ENCODE measurements around the gene ZFHX3.

The ZFHX3 gene

DNA sequence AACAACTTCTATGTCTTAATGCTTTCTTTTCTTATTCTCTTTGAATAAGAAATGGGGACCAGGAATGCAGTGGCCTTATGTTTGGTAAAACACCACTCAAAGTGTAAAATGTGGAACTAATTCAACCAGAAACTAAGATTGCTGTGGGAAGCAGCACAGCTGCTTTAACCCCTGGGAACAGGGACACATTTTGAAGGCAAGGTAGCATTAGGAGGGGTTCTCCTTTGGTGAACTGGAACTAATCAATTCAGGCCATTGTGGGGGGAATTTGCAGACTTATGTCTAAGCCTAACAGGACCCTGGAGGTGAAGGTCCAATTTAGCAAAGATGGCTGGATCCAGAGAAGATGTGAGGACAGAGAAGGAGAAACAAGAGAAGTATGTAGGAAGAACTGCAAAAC is 256.1 kb downstream of the ZFHX3 start:
- Histone ChIP-seq H3K4me3 (IDR thresholded peaks at IDR 0.05; ENCODE audit: insufficient read depth, low read depth, low read length) (no peak overlapping the region), H2AFZ (ENCODE audit: low read depth) (no peak overlapping the region)
- TF ChIP-seq, protein P1, sequence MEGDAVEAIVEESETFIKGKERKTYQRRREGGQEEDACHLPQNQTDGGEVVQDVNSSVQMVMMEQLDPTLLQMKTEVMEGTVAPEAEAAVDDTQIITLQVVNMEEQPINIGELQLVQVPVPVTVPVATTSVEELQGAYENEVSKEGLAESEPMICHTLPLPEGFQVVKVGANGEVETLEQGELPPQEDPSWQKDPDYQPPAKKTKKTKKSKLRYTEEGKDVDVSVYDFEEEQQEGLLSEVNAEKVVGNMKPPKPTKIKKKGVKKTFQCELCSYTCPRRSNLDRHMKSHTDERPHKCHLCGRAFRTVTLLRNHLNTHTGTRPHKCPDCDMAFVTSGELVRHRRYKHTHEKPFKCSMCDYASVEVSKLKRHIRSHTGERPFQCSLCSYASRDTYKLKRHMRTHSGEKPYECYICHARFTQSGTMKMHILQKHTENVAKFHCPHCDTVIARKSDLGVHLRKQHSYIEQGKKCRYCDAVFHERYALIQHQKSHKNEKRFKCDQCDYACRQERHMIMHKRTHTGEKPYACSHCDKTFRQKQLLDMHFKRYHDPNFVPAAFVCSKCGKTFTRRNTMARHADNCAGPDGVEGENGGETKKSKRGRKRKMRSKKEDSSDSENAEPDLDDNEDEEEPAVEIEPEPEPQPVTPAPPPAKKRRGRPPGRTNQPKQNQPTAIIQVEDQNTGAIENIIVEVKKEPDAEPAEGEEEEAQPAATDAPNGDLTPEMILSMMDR (conservative IDR thresholded peaks at IDR 0.05; ENCODE audit: low read depth, low read length), result no peak

DNA sequence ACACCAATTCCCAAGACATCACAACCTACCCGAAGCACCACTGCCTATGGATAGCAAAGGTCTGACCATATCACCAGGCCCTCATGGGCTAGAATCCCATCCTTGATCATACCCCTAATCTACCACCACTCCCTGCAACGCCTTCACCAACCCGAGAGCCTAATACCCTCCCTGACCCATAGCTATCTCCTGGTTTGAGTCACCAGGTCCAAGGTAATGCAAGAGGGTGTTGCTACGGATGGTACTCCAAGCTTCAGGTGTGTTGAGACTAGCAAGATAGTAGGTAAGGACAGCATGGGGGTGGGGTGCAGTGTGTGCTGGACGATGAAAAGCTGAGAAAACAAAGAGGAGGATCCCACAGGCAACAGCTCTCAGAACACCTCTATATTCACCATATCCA is 258.0 kb downstream of the ZFHX3 start:
- Histone ChIP-seq H3K36me3 (ENCODE audit: insufficient read depth) (no peaks in the 10 kb centered on the region), H3K9ac (no peak overlapping the region), H3K4me2 (no peak overlapping the region), H3K79me2 (ENCODE audit: insufficient read depth, low read depth) (no peaks in the 10 kb centered on the region), H3K27me3 (ENCODE audit: insufficient read depth, low read depth) (no peaks in the 10 kb centered on the region), H4K20me1 (ENCODE audit: insufficient read depth) (no peaks in the 10 kb centered on the region), H2AFZ (ENCODE audit: low read depth) (no peak overlapping the region), H3K4me1 (ENCODE audit: low read depth, poor library complexity, severe bottlenecking) (peaks cover 21% of the 10 kb centered on the region), H3K4me3 (IDR thresholded peaks at IDR 0.05; ENCODE audit: insufficient read depth, low read depth, low read length) (no peak overlapping the region), H3K27ac (no peak overlapping the region)
- TF ChIP-seq, protein P1 (conservative IDR thresholded peaks at IDR 0.05; ENCODE audit: low read depth, low read length), result no peak

More for the DNA sequence above, 256.1 kb downstream of the ZFHX3 start:
- Histone ChIP-seq H3K27me3 (ENCODE audit: insufficient read depth, low read depth) (no peaks in the 10 kb centered on the region), H3K9ac (no peak overlapping the region), H4K20me1 (ENCODE audit: insufficient read depth) (no peaks in the 10 kb centered on the region), H3K4me2 (no peak overlapping the region), H3K4me1 (ENCODE audit: low read depth, poor library complexity, severe bottlenecking) (peaks cover 10% of the 10 kb centered on the region), H3K36me3 (ENCODE audit: insufficient read depth) (no peaks in the 10 kb centered on the region), H3K79me2 (ENCODE audit: insufficient read depth, low read depth) (no peaks in the 10 kb centered on the region), H3K27ac (no peak overlapping the region)

DNA sequence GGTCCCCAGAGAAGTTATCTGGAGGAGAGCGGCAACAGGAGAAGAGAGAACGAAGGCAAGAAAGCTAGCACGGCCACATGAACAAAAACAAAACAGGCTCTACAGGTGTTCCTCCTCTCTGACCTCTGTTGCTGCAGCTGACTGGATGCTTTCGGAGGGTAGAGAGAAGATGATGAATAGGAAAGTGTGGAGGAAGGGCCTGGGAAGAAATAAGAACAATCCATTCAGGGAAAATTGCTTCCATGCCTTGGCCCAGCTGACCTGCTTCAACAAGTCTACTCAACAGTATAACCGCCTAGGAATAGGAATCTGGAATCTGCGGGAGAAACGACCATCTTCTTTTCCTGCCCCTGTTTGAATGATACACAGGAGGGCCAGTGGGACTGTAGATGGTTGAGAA is 258.5 kb downstream of the ZFHX3 start:
- no peak overlapping the region for H3K4me3 ChIP-seq (IDR thresholded peaks at IDR 0.05; ENCODE audit: insufficient read depth, low read depth, low read length)
- H3K79me2 ChIP-seq (ENCODE audit: insufficient read depth, low read depth), result no peaks in the 10 kb centered on the region
- H3K27me3 ChIP-seq (ENCODE audit: insufficient read depth, low read depth), result no peaks in the 10 kb centered on the region
- H3K4me2 ChIP-seq, result no peak overlapping the region
- no peak overlapping the region for H2AFZ ChIP-seq (ENCODE audit: low read depth)
- TF ChIP-seq, protein P1 (conservative IDR thresholded peaks at IDR 0.05; ENCODE audit: low read depth, low read length), result no peak
- no peak overlapping the region for H3K9ac ChIP-seq
- peaks cover 21% of the 10 kb centered on the region for H3K4me1 ChIP-seq (ENCODE audit: low read depth, poor library complexity, severe bottlenecking)
- no peaks in the 10 kb centered on the region for H3K36me3 ChIP-seq (ENCODE audit: insufficient read depth)
- H3K27ac ChIP-seq, result no peak overlapping the region
- no peaks in the 10 kb centered on the region for H4K20me1 ChIP-seq (ENCODE audit: insufficient read depth)

DNA sequence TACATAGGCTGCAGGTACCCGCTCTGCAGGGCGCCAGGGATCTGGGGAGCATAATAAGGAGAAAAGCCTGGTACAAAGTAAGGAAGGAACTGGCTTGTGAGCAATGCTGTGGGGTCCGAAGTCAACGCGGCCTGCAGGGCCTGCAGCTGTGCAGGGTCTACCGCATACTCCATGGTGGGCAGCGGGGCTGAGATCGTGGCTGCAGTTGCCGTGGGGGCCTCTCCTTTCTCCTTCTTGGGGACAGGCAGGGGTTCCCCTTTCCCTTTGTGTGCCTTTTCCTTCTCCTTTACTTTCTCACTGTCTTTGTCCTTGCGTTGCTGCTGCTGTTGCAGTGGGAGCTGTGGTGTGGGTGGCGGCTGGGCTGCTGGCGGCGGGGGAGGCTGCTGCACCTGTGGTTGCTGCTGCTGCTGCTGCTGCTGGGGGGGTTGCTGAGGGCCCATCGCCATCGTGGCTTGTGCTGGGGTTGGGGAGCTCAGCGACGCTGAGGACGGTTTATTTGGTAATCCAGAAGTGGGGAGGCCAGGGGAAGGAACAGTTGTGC is 259.6 kb downstream of the ZFHX3 start:
- Histone ChIP-seq H3K27ac (0 out of 2 replicates have a peak overlapping the region, but pooled peaks have one; percentile 59), H3K9ac (no peak overlapping the region), H3K4me2 (peak overlapping the region; percentile 70), H3K27me3 (ENCODE audit: insufficient read depth, low read depth) (no peaks in the 10 kb centered on the region), H4K20me1 (ENCODE audit: insufficient read depth) (no peaks in the 10 kb centered on the region), H3K36me3 (ENCODE audit: insufficient read depth) (no peaks in the 10 kb centered on the region), H3K79me2 (ENCODE audit: insufficient read depth, low read depth) (no peaks in the 10 kb centered on the region), H2AFZ (ENCODE audit: low read depth) (no peak overlapping the region), H3K4me1 (ENCODE audit: low read depth, poor library complexity, severe bottlenecking) (peaks cover 21% of the 10 kb centered on the region), H3K4me3 (IDR thresholded peaks at IDR 0.05; ENCODE audit: insufficient read depth, low read depth, low read length) (no peak overlapping the region)
- TF ChIP-seq, protein P1 (conservative IDR thresholded peaks at IDR 0.05; ENCODE audit: low read depth, low read length), result no peak
